H1 (cell line): ENCODE results near the gene SMYD1. TPM values are rescaled to one million over a fixed set of nuclear protein-coding genes. Genes with fewer than 3 reads are reported as not detected.

ENCODE experiments used
- CTCF ChIA-PET: fragments of 300-600 bp; sonication (Branson Sonifier 250); formaldehyde crosslinking; loops from one replicate; lab custom pipeline; 2021; ENCODE audit not compliant: partially characterized antibody; lab: Charles Lee
- POLR2A ChIA-PET: fragments of 300-600 bp; sonication (Branson Sonifier 250); formaldehyde crosslinking; loops from one replicate; lab custom pipeline; 2021; ENCODE audit warnings: inconsistent platforms; ENCODE audit not compliant: partially characterized antibody; lab: Charles Lee
- DNase-seq, 2 experiments: peaks; one replicate each; pipeline versions ENCODE4 v3.0.0 to v3.0.0-alpha.2; 2010 to 2022; ENCODE audit warnings: low spot score in 2 of 2, low read depth in 1 of 2, mixed read lengths in 1 of 2
- FAIRE-seq: peaks from 2 replicates; lab custom pipeline; 2011; peaks lifted over from hg19 to GRCh38; lab: Jason Lieb, UNC
- H2AFZ ChIP-seq: 2 replicates; pipeline ENCODE4 v1.8.1; 2012; ENCODE audit warnings: low read length, inconsistent platforms
- H2AK5ac ChIP-seq: 2 replicates; pipeline ENCODE4 v1.6.1; 2013; ENCODE audit warnings: low read depth, low read length
- H2BK120ac ChIP-seq: replicated peaks from 2 replicates; pipeline ENCODE3; 2013; ENCODE audit warnings: low read depth, low read length, inconsistent platforms
- H2BK12ac ChIP-seq: 2 replicates; pipeline ENCODE4 v1.6.1; 2013; ENCODE audit warnings: low read depth, low read length
- H2BK15ac ChIP-seq: 2 replicates; pipeline ENCODE4 v1.6.1; 2013; ENCODE audit warnings: low read length
- H2BK20ac ChIP-seq: 2 replicates; pipeline ENCODE4 v1.6.1; 2013; ENCODE audit warnings: low read length
- H2BK5ac ChIP-seq: 2 replicates; pipeline ENCODE4 v1.6.1; 2013; ENCODE audit warnings: low read depth, low read length
- H3K14ac ChIP-seq: 2 replicates; pipeline ENCODE4 v1.6.1; 2013; ENCODE audit warnings: inconsistent platforms; ENCODE audit not compliant: insufficient read length
- H3K18ac ChIP-seq: 2 replicates; pipeline ENCODE4 v1.6.1; 2013; ENCODE audit warnings: low read length; ENCODE audit errors: extremely low read depth
- H3K23ac ChIP-seq: 2 replicates; pipeline ENCODE4 v1.6.1; 2013; ENCODE audit warnings: inconsistent platforms; ENCODE audit not compliant: insufficient read length
- H3K23me2 ChIP-seq: 2 replicates; pipeline ENCODE4 v1.6.1; 2013; ENCODE audit warnings: low read depth, low read length
- H3K27ac ChIP-seq: 2 replicates; pipeline ENCODE4 v1.6.1; 2011; ENCODE audit warnings: low read depth, low read length, inconsistent platforms
- H3K27me3 ChIP-seq, 4 experiments: replicated peaks in 1 of 4; 1 replicate in 1 of 4; 2 replicates in 3 of 4; pipeline versions ENCODE4 v1.6.1 to v1.8.1; 2011 to 2013; ENCODE audit warnings: low read length in 3 of 4, mild to moderate bottlenecking in 3 of 4, inconsistent platforms in 2 of 4, mixed read lengths in 2 of 4, moderate library complexity in 1 of 4; ENCODE audit not compliant: control insufficient read depth in 3 of 4, insufficient read depth in 3 of 4; ENCODE audit errors: extremely low read depth in 1 of 4
- H3K36me3 ChIP-seq, 4 experiments: 2 replicates each; pipeline versions ENCODE4 v1.6.1 to v1.8.1; 2011 to 2013; ENCODE audit warnings: mild to moderate bottlenecking in 4 of 4, low read length in 3 of 4, moderate library complexity in 2 of 4, control low read depth in 1 of 4, inconsistent platforms in 1 of 4; ENCODE audit not compliant: insufficient read depth in 4 of 4, control insufficient read depth in 2 of 4
- H3K4ac ChIP-seq: replicated peaks from 2 replicates; pipeline ENCODE3; 2013; ENCODE audit warnings: low read length, low read depth, mixed read lengths, inconsistent platforms; ENCODE audit not compliant: insufficient read length
- H3K4me1 ChIP-seq, 4 experiments: replicated peaks in 1 of 4; 1 replicate in 1 of 4; 2 replicates in 3 of 4; pipeline versions ENCODE4 v1.6.1 to v1.8.1; 2011 to 2013; ENCODE audit warnings: low read length in 3 of 4, inconsistent platforms in 2 of 4, mixed read lengths in 1 of 4; ENCODE audit not compliant: insufficient read depth in 4 of 4, control insufficient read depth in 3 of 4
- H3K4me2 ChIP-seq, 2 experiments: 2 replicates each; pipeline versions ENCODE4 v1.6.1 to v1.8.1; 2011 to 2013; ENCODE audit warnings: low read depth in 2 of 2, low read length in 2 of 2, control low read depth in 1 of 2, inconsistent platforms in 1 of 2, mild to moderate bottlenecking in 1 of 2; ENCODE audit not compliant: insufficient read depth in 1 of 2
- H3K4me3 ChIP-seq, 4 experiments: fragments of 200-600, 300-600 bp in 1 of 4; sonication (generic), shearing (Covaris generic), sonication (Bioruptor Twin) in 1 of 4; 2 replicates each; pipeline versions ENCODE4 v1.5.1 to v1.8.1; 2011 to 2016; ENCODE audit warnings: low read length in 4 of 4, low read depth in 3 of 4, control low read depth in 2 of 4, inconsistent platforms in 2 of 4, mild to moderate bottlenecking in 2 of 4, mixed read lengths in 1 of 4, moderate library complexity in 1 of 4; ENCODE audit not compliant: insufficient read depth in 2 of 4; ENCODE audit errors: extremely low read depth in 1 of 4
- H3K56ac ChIP-seq: replicated peaks from 2 replicates; pipeline ENCODE3; 2013; ENCODE audit warnings: low read depth, mild to moderate bottlenecking, mixed read lengths, low read length, inconsistent platforms; ENCODE audit not compliant: insufficient read length
- H3K79me1 ChIP-seq: 2 replicates; pipeline ENCODE4 v1.6.1; 2013; ENCODE audit warnings: low read depth, low read length, control low read depth
- H3K79me2 ChIP-seq, 2 experiments: 2 replicates each; pipeline versions ENCODE4 v1.6.1 to v1.8.1; 2012 to 2013; ENCODE audit warnings: low read length in 2 of 2, mild to moderate bottlenecking in 2 of 2, inconsistent platforms in 1 of 2; ENCODE audit not compliant: insufficient read depth in 2 of 2, control insufficient read depth in 1 of 2
- H3K9ac ChIP-seq, 4 experiments: replicated peaks in 1 of 4; 1 replicate in 1 of 4; 2 replicates in 3 of 4; pipeline versions ENCODE4 v1.6.1 to v1.8.1; 2011 to 2013; ENCODE audit warnings: low read depth in 3 of 4, low read length in 3 of 4, control low read depth in 2 of 4, mild to moderate bottlenecking in 2 of 4, moderate library complexity in 2 of 4, inconsistent platforms in 1 of 4; ENCODE audit errors: extremely low read depth in 1 of 4
- H3K9me3 ChIP-seq, 2 experiments: 2 replicates each; pipeline versions ENCODE4 v1.6.1 to v1.8.1; 2012 to 2013; ENCODE audit warnings: mild to moderate bottlenecking in 2 of 2, moderate library complexity in 2 of 2, control low read depth in 1 of 2, inconsistent platforms in 1 of 2, low read depth in 1 of 2, low read length in 1 of 2, mixed read lengths in 1 of 2; ENCODE audit not compliant: insufficient read depth in 2 of 2
- H4K20me1 ChIP-seq, 2 experiments: replicated peaks in 1 of 2; 2 replicates each; pipeline versions ENCODE3 to v1.8.1; 2011 to 2013; ENCODE audit warnings: inconsistent platforms in 2 of 2, low read length in 2 of 2, mild to moderate bottlenecking in 1 of 2; ENCODE audit not compliant: insufficient read depth in 2 of 2, control insufficient read depth in 1 of 2
- H4K5ac ChIP-seq: 2 replicates; pipeline ENCODE4 v1.6.1; 2013; ENCODE audit warnings: low read length, low read depth, mixed read lengths, inconsistent platforms; ENCODE audit not compliant: insufficient read length
- H4K8ac ChIP-seq: 2 replicates; pipeline ENCODE4 v1.8.0; 2013; ENCODE audit warnings: mild to moderate bottlenecking, moderate library complexity, low read length, inconsistent platforms; ENCODE audit not compliant: insufficient read depth; ENCODE audit errors: extremely low read depth
- H4K91ac ChIP-seq: replicated peaks from 2 replicates; pipeline ENCODE3; 2013; ENCODE audit warnings: low read length, mixed read lengths, inconsistent platforms; ENCODE audit not compliant: insufficient read length
- ATF2 ChIP-seq: IDR thresholded peaks from 2 replicates; pipeline ENCODE4 v1.6.1; 2012; ENCODE audit warnings: low read length, inconsistent platforms
- ATF3 ChIP-seq: IDR thresholded peaks from 2 replicates; pipeline ENCODE4 v1.6.1; 2011; ENCODE audit warnings: low read depth, mild to moderate bottlenecking, low read length; ENCODE audit not compliant: insufficient read depth
- CHD1 ChIP-seq: IDR thresholded peaks from 2 replicates; pipeline ENCODE4 v1.6.1; 2012; ENCODE audit warnings: low read depth, low read length, improper control_type of control experiment
- HDAC6 ChIP-seq: IDR thresholded peaks from one replicate; pipeline ENCODE4 v1.7.1; 2012; ENCODE audit warnings: low read depth, mild to moderate bottlenecking, inconsistent platforms, low read length, moderate library complexity
- JUND ChIP-seq: IDR thresholded peaks from 2 replicates; pipeline ENCODE4 v1.6.1; 2011; ENCODE audit warnings: mild to moderate bottlenecking, improper control_type of control experiment, low read length
- KDM1A ChIP-seq: fragments of 200-600, 300-600 bp; sonication (generic); IDR thresholded peaks from 2 replicates; pipeline ENCODE4 v1.7.1; 2016; ENCODE audit warnings: mild to moderate bottlenecking, low read length, borderline replicate concordance
- PHF8 ChIP-seq: fragments of 200-600 bp; sonication (generic); conservative IDR thresholded peaks from 2 replicates; pipeline ENCODE4 v1.7.1; 2012; ENCODE audit warnings: low read depth, mild to moderate bottlenecking, inconsistent platforms, low read length, moderate library complexity
- POU5F1 ChIP-seq: IDR thresholded peaks from 2 replicates; pipeline ENCODE4 v1.6.1; 2011; ENCODE audit warnings: low read depth, mild to moderate bottlenecking, low read length, moderate library complexity
- polyA plus RNA-seq, 7 experiments: library from polyadenylated mRNA; depleted of rRNA in 3 of 7; stranded (reverse) in 5 of 7; unstranded in 2 of 7; fragments of >200 nt in 5 of 7; fragments of 200-250 nt in 2 of 7; gene quantifications; 1 replicate in 5 of 7; 2 replicates in 1 of 7; 4 replicates in 1 of 7; pipeline versions ENCODE4 v1.2.1 to v1.2.3, GENCODE V29; 2011 to 2013; ENCODE audit warnings: missing spikeins in 2 of 7, mixed read lengths in 2 of 7
- total RNA-seq: library from RNA; stranded (reverse); fragmentation: NEBNext Ultra II Directional; extraction: Animal tissue kit (Norgen Biotek cat#: 25700); gene quantifications from 2 replicates; pipeline ENCODE4 v1.2.1, GENCODE V29; 2021

Gene SMYD1
- total and polyA plus RNA-seq, 2 of the 8 experiments (the other 6 are each of a cell fraction or from before 2014, with no cell fraction given): 0.06 TPM; not detected in 1

- CTCF ChIA-PET: interaction anchor here (1.6 to 4.2 kb wide), 2 partner anchors 13 to 38 kb away, joined by 3 to 26 read pairs; no protein-coding TSS in a partner anchor
- Histone ChIP-seq H3K14ac (no peak overlapping the region), H3K56ac (no peak overlapping the region), H3K9me3 (no peaks in the 10 kb centered on the region), H3K36me3 (no peaks in the 10 kb centered on the region), H2AFZ (no peak overlapping the region), H3K27ac (no peak overlapping the region), H3K9ac (no peak overlapping the region), H3K23ac (no peak overlapping the region), H3K79me2 (no peaks in the 10 kb centered on the region), H3K23me2 (no peaks in the 10 kb centered on the region), H2BK5ac (no peak overlapping the region), H3K4ac (no peak overlapping the region), H3K27me3 (no peaks in the 10 kb centered on the region), H2BK120ac (no peak overlapping the region), H2BK20ac (no peak overlapping the region), H3K4me3 (no peak overlapping the region), H4K91ac (no peak overlapping the region), H3K4me1 (peaks cover 0 to 12% (median 3%) of the 10 kb centered on the region in 4 experiments; a peak in 5 of 7 replicates), H3K79me1 (no peaks in the 10 kb centered on the region), H4K20me1 (no peaks in the 10 kb centered on the region), H3K4me2 (no peak overlapping the region), H2AK5ac (no peak overlapping the region), H3K18ac (no peak overlapping the region), H4K8ac (no peak overlapping the region), H4K5ac (no peak overlapping the region), H2BK12ac (no peak overlapping the region), H2BK15ac (no peak overlapping the region)
- FAIRE-seq (no peak), DNase-seq (no peak)
- POLR2A ChIA-PET: no interaction called here
- no peak for TF ChIP-seq JUND
- TF ChIP-seq PHF8: no peak
- no peak for TF ChIP-seq ATF3
- TF ChIP-seq KDM1A: no peak
- no peak for TF ChIP-seq ATF2
- TF ChIP-seq CHD1: no peak
- no peak for TF ChIP-seq POU5F1
- no peak for TF ChIP-seq HDAC6
Observed at GRCh38 chr2:88098558-88098900, 30.9 kb downstream of the SMYD1 start.
